Muscle layer of colon (tissue), 2 donors: Measurements from ENCODE around the gene NBPF3.
"Not testable (repeated sequence)": the region's sequence is repeated elsewhere in the genome, so short reads cannot be mapped to it uniquely, and the experiment has no call there.

Experiments used
- H3K27ac ChIP-seq: one replicate; pipeline ENCODE4 v1.7.0; 2013; ENCODE audit warnings: low read depth, mild to moderate bottlenecking, low read length, moderate library complexity
- H3K27me3 ChIP-seq, 2 donors: one replicate each; pipeline ENCODE4 v1.7.0; 2013; ENCODE audit warnings: low read length in 2 of 2, mild to moderate bottlenecking in 2 of 2; ENCODE audit not compliant: insufficient read depth in 2 of 2, control insufficient read depth in 1 of 2
- H3K36me3 ChIP-seq: one replicate; pipeline ENCODE4 v1.7.0; 2013; ENCODE audit warnings: mild to moderate bottlenecking, low read length; ENCODE audit not compliant: insufficient read depth
- H3K4me1 ChIP-seq: one replicate; pipeline ENCODE4 v1.7.0; 2013; ENCODE audit warnings: mild to moderate bottlenecking, low read length; ENCODE audit not compliant: insufficient read depth
- H3K4me3 ChIP-seq, 2 donors: one replicate each; pipeline ENCODE4 v1.7.0; 2013; ENCODE audit warnings: low read length in 2 of 2, low read depth in 1 of 2, mild to moderate bottlenecking in 1 of 2, moderate library complexity in 1 of 2
- H3K9ac ChIP-seq: one replicate; pipeline ENCODE4 v1.7.0; 2013; ENCODE audit warnings: low read length
- H3K9me3 ChIP-seq: one replicate; pipeline ENCODE4 v1.7.0; 2013; ENCODE audit warnings: mild to moderate bottlenecking, low read length
- donor health status: abdominal sarcoma.
- donor health status: Adenocarcinoma of cecum.

NBPF3 gene

GRCh38 chr1:21472861-21473260 is 32.9 kb downstream of the NBPF3 start:
- H3K27me3 ChIP-seq, result no peaks in the 10 kb centered on the region
- H3K4me1 ChIP-seq, result no peaks in the 10 kb centered on the region
- H3K4me3 ChIP-seq, result no peak overlapping the region
- H3K9ac ChIP-seq, result no peak overlapping the region
- H3K27ac ChIP-seq, result no peak overlapping the region
- no peaks in the 10 kb centered on the region for H3K9me3 ChIP-seq
- peaks cover 14% of the 10 kb centered on the region for H3K36me3 ChIP-seq

- Histone ChIP-seq H3K4me1 (no peaks in the 10 kb centered on the region), H3K27ac (no peak overlapping the region), H3K9me3 (no peaks in the 10 kb centered on the region), H3K9ac (no peak overlapping the region), H3K27me3 (no peaks in the 10 kb centered on the region), H3K36me3 (peaks cover 21% of the 10 kb centered on the region), H3K4me3 (no peak overlapping the region)
These were observed 38.4 kb downstream of the NBPF3 start for GRCh38 chr1:21478356-21478755.

- not testable (repeated sequence) for H3K27me3 ChIP-seq, H3K36me3 ChIP-seq, H3K4me1 ChIP-seq, H3K9me3 ChIP-seq, H3K9ac ChIP-seq, H3K27ac ChIP-seq, H3K4me3 ChIP-seq
These were observed 43.9 kb downstream of the NBPF3 start for GRCh38 chr1:21483881-21484280.

- no peaks in the 10 kb centered on the region for H3K36me3 ChIP-seq
- H3K4me1 ChIP-seq, result no peaks in the 10 kb centered on the region
- H3K27ac ChIP-seq, result no peak overlapping the region
- H3K27me3 ChIP-seq, result peaks cover 0 to 11% of the 10 kb centered on the region in 2 donors
- no peak overlapping the region for H3K9ac ChIP-seq
- H3K9me3 ChIP-seq, result no peaks in the 10 kb centered on the region
- H3K4me3 ChIP-seq, result no peak overlapping the region
These were observed 49.2 kb downstream of the NBPF3 start for GRCh38 chr1:21489146-21489545.

- Histone ChIP-seq H3K4me1 (no peaks in the 10 kb centered on the region), H3K27me3 (peaks cover 0 to 11% of the 10 kb centered on the region in 2 donors), H3K36me3 (no peaks in the 10 kb centered on the region), H3K9me3 (no peaks in the 10 kb centered on the region), H3K9ac (no peak overlapping the region), H3K4me3 (no peak overlapping the region), H3K27ac (no peak overlapping the region)
These were observed 51.0 kb downstream of the NBPF3 start for GRCh38 chr1:21490774-21491487.

GRCh38 chr1:21491488-21492355 is 51.8 kb downstream of the NBPF3 start:
- Histone ChIP-seq H3K9me3 (no peaks in the 10 kb centered on the region), H3K4me1 (no peaks in the 10 kb centered on the region), H3K36me3 (no peaks in the 10 kb centered on the region), H3K27ac (no peak overlapping the region), H3K9ac (no peak overlapping the region), H3K4me3 (no peak overlapping the region), H3K27me3 (peaks cover 0 to 11% of the 10 kb centered on the region in 2 donors)

- Histone ChIP-seq H3K9me3 (no peaks in the 10 kb centered on the region), H3K27me3 (peaks cover 0 to 11% of the 10 kb centered on the region in 2 donors), H3K4me1 (no peaks in the 10 kb centered on the region), H3K27ac (no peak overlapping the region), H3K9ac (no peak overlapping the region), H3K4me3 (no peak overlapping the region), H3K36me3 (no peaks in the 10 kb centered on the region)
These were observed 52.4 kb downstream of the NBPF3 start for GRCh38 chr1:21492356-21492625.

- Histone ChIP-seq H3K36me3 (no peaks in the 10 kb centered on the region), H3K9me3 (no peaks in the 10 kb centered on the region), H3K4me1 (no peaks in the 10 kb centered on the region), H3K9ac (no peak overlapping the region), H3K27me3 (peaks cover 0 to 3% of the 10 kb centered on the region in 2 donors), H3K4me3 (no peak overlapping the region), H3K27ac (no peak overlapping the region)
These were observed 54.3 kb downstream of the NBPF3 start for GRCh38 chr1:21494196-21494595.

- Histone ChIP-seq H3K4me1 (no peaks in the 10 kb centered on the region), H3K4me3 (no peak overlapping the region), H3K9ac (no peak overlapping the region), H3K27me3 (peaks cover 0 to 3% of the 10 kb centered on the region in 2 donors), H3K9me3 (no peaks in the 10 kb centered on the region), H3K36me3 (no peaks in the 10 kb centered on the region), H3K27ac (no peak overlapping the region)
These were observed 55.4 kb downstream of the NBPF3 start for GRCh38 chr1:21495225-21495820.

- Histone ChIP-seq H3K9me3 (no peaks in the 10 kb centered on the region), H3K27ac (no peak overlapping the region), H3K36me3 (no peaks in the 10 kb centered on the region), H3K27me3 (peaks cover 0 to 3% of the 10 kb centered on the region in 2 donors), H3K4me3 (no peak overlapping the region), H3K4me1 (no peaks in the 10 kb centered on the region), H3K9ac (no peak overlapping the region)
These were observed 56.1 kb downstream of the NBPF3 start for GRCh38 chr1:21496063-21496462.

- Histone ChIP-seq H3K27me3 (peaks cover 0 to 3% of the 10 kb centered on the region in 2 donors), H3K36me3 (no peaks in the 10 kb centered on the region), H3K4me3 (no peak overlapping the region), H3K9ac (no peak overlapping the region), H3K9me3 (no peaks in the 10 kb centered on the region), H3K27ac (no peak overlapping the region), H3K4me1 (no peaks in the 10 kb centered on the region)
These were observed 56.9 kb downstream of the NBPF3 start for GRCh38 chr1:21496886-21497285.
